CD14-positive monocyte (primary cell): ENCODE measurements around the gene CCDC107. TPM values are rescaled to one million over a fixed set of nuclear protein-coding genes. Genes with fewer than 3 reads are reported as not detected.
A peak's percentile ranks its signal among the peaks of the same experiment; 100 is the strongest.

Experiments used
- DNase-seq, 3 donors: peaks; one replicate each; pipeline ENCODE4 v3.0.0-alpha.2; 2011 to 2022
- H2AFZ ChIP-seq: 2 replicates; pipeline ENCODE4 v1.6.0; 2012; ENCODE audit warnings: mild to moderate bottlenecking, low read depth, low read length, inconsistent platforms; ENCODE audit not compliant: insufficient read depth, poor library complexity, severe bottlenecking
- H3K27ac ChIP-seq, 2 donors: 1 replicate in 1 of 2; 2 replicates in 1 of 2; pipeline ENCODE4 v1.5.1; 2012 to 2013; ENCODE audit warnings: low read length in 2 of 2, control low read depth in 1 of 2, inconsistent platforms in 1 of 2, low read depth in 1 of 2, mild to moderate bottlenecking in 1 of 2
- H3K27me3 ChIP-seq, 2 donors: one replicate each; pipeline versions ENCODE4 v1.6.0 to v1.6.1; 2011 to 2013; ENCODE audit warnings: low read length in 2 of 2; ENCODE audit not compliant: control insufficient read depth in 2 of 2, insufficient read depth in 2 of 2
- H3K36me3 ChIP-seq, 2 donors: replicated peaks in 1 of 2; 1 replicate in 1 of 2; 2 replicates in 1 of 2; pipeline versions ENCODE4 v1.5.1 to v1.6.1; 2012 to 2013; ENCODE audit warnings: low read length in 2 of 2, control low read depth in 1 of 2, inconsistent platforms in 1 of 2, mild to moderate bottlenecking in 1 of 2; ENCODE audit not compliant: insufficient read depth in 2 of 2, control insufficient read depth in 1 of 2
- H3K4me1 ChIP-seq, 2 donors: 1 replicate in 1 of 2; 2 replicates in 1 of 2; pipeline versions ENCODE4 v1.5.1 to v1.6.1; 2012 to 2013; ENCODE audit warnings: low read length in 2 of 2, control low read depth in 1 of 2, inconsistent platforms in 1 of 2, mild to moderate bottlenecking in 1 of 2, moderate library complexity in 1 of 2; ENCODE audit not compliant: insufficient read depth in 2 of 2, control insufficient read depth in 1 of 2
- H3K4me2 ChIP-seq: replicated peaks from 2 replicates; pipeline ENCODE3; 2012; ENCODE audit warnings: low read length, moderate library complexity, mild to moderate bottlenecking; ENCODE audit not compliant: poor library complexity, severe bottlenecking; ENCODE audit errors: extremely low read depth
- H3K4me3 ChIP-seq, 3 experiments: fragments of 200-600 bp in 1 of 3; sonication (generic) in 1 of 3; replicated peaks in 1 of 3; 1 replicate in 2 of 3; 2 replicates in 1 of 3; pipeline ENCODE4 v1.5.1; 2011 to 2013; ENCODE audit warnings: low read length in 3 of 3, mild to moderate bottlenecking in 3 of 3, control low read depth in 2 of 3, low read depth in 2 of 3, inconsistent platforms in 1 of 3, moderate library complexity in 1 of 3
- H3K79me2 ChIP-seq: 2 replicates; pipeline ENCODE4 v1.6.0; 2012; ENCODE audit warnings: mild to moderate bottlenecking, control low read depth, inconsistent platforms, low read length, moderate library complexity; ENCODE audit not compliant: insufficient read depth
- H3K9ac ChIP-seq: 2 replicates; pipeline ENCODE4 v1.6.0; 2017; ENCODE audit warnings: low read length, mild to moderate bottlenecking; ENCODE audit not compliant: insufficient read depth, poor library complexity, severe bottlenecking
- H3K9me3 ChIP-seq, 2 donors: replicated peaks in 1 of 2; 1 replicate in 1 of 2; 2 replicates in 1 of 2; pipeline versions ENCODE4 v1.5.1 to v1.6.1; 2012 to 2013; ENCODE audit warnings: low read length in 2 of 2, control low read depth in 1 of 2; ENCODE audit not compliant: control insufficient read depth in 1 of 2, insufficient read depth in 1 of 2
- H4K20me1 ChIP-seq: 2 replicates; pipeline ENCODE4 v1.6.0; 2012; ENCODE audit warnings: mild to moderate bottlenecking, low read length, control low read depth, moderate library complexity; ENCODE audit not compliant: insufficient read depth
- H3K27ac Mint-ChIP-seq, 7 donors: one replicate each; pipeline ENCODE4 v1.8.0; 2020; ENCODE audit warnings: mild to moderate bottlenecking in 7 of 7, mixed read lengths in 7 of 7, moderate library complexity in 6 of 7, inconsistent platforms in 2 of 7
- H3K27me3 Mint-ChIP-seq, 3 donors: one replicate each; pipeline ENCODE4 v1.8.0; 2021 to 2022; ENCODE audit warnings: low read depth in 3 of 3, mild to moderate bottlenecking in 3 of 3, mixed read lengths in 3 of 3, moderate library complexity in 3 of 3, inconsistent platforms in 1 of 3
- H3K36me3 Mint-ChIP-seq, 2 donors: one replicate each; pipeline ENCODE4 v1.8.0; 2020; ENCODE audit warnings: mixed read lengths in 2 of 2, inconsistent platforms in 1 of 2, mild to moderate bottlenecking in 1 of 2
- H3K4me1 Mint-ChIP-seq: one replicate; pipeline ENCODE4 v1.8.0; 2020; ENCODE audit warnings: mild to moderate bottlenecking, mixed read lengths
- H3K4me3 Mint-ChIP-seq, 2 donors: one replicate each; pipeline ENCODE4 v1.8.0; 2020; ENCODE audit warnings: mild to moderate bottlenecking in 2 of 2, mixed read lengths in 2 of 2, moderate library complexity in 1 of 2
- H3K9me3 Mint-ChIP-seq, 7 donors: one replicate each; pipeline ENCODE4 v1.8.0; 2020 to 2022; ENCODE audit warnings: mixed read lengths in 7 of 7, mild to moderate bottlenecking in 6 of 7, moderate library complexity in 6 of 7, inconsistent platforms in 2 of 7
- WGBS: methylation state at CpG from one replicate; pipeline ENCODE4 v1.1.5; 2013; ENCODE audit warnings: missing lambda C conversion rate; ENCODE audit not compliant: insufficient coverage; 5-methylcytosine and 5-hydroxymethylcytosine counted together
- intact Hi-C, 2 donors: fragments of 100-400 bp; cut with micrococcal nuclease; formaldehyde crosslinking; loops; one replicate each; pipeline versions ENCODE4 v1.15.0 to v1.15.1; 2023
- polyA plus RNA-seq, 3 donors: library from polyadenylated mRNA; depleted of rRNA in 1 of 3; unstranded in 2 of 3; stranded (reverse) in 1 of 3; fragments of 300-500 nt in 2 of 3; fragments of >200 nt in 1 of 3; fragmentation: Illumina TruSeq in 2 of 3; gene quantifications; 1 replicate in 2 of 3; 2 replicates in 1 of 3; pipeline ENCODE4 v1.2.3, GENCODE V29; 2012 to 2021
- TF ChIP-seq, protein P1 (sequence below): fragments of 200-600 bp; IDR thresholded peaks from one replicate; pipeline ENCODE4 v1.8.0; 2022; ENCODE audit warnings: antibody characterized with exemption, mild to moderate bottlenecking

Gene CCDC107
- polyA plus RNA-seq, 3 donors: 17.2 to 32.6 (median 23.2) TPM

DNA sequence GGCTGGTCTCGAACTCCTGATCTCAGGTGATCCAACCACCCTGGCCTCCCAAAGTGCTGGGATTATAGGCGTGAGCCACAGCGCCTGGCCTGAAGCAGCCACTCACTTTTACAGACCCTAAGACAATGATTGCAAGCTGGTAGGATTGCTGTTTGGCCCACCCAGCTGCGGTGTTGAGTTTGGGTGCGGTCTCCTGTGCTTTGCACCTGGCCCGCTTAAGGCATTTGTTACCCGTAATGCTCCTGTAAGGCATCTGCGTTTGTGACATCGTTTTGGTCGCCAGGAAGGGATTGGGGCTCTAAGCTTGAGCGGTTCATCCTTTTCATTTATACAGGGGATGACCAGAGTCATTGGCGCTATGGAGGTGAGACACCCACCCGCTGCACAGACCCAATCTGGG lies 17.1 kb downstream of the CCDC107 start:
- peak overlapping the region; percentile 83 for H2AFZ ChIP-seq
- Mint-ChIP-seq H3K4me3 (peak overlapping the region; percentile 69 to 87), H3K27me3 (peaks cover 24 to 39% (median 31%) of the 10 kb centered on the region in 3 donors), H3K36me3 (peaks cover 0 to 5% of the 10 kb centered on the region in 2 donors), H3K9me3 (peaks cover 0 to 5% (median 2%) of the 10 kb centered on the region in 7 donors), H3K4me1 (peaks cover 10% of the 10 kb centered on the region), H3K27ac (no peak overlapping the region)
- intact Hi-C loops: no loop called here
- no peak for DNase-seq
- 53% methylated on average over 10 of the region's 13 CpGs for WGBS
- no peak overlapping the region for H3K9ac ChIP-seq
- H3K4me3 ChIP-seq: peak overlapping the region in 1 of 3 experiments; percentile 71
- peaks cover 7 to 27% of the 10 kb centered on the region in 2 donors for H3K27me3 ChIP-seq
- H3K9me3 ChIP-seq: no peaks in the 10 kb centered on the region
- no peaks in the 10 kb centered on the region for H3K36me3 ChIP-seq
- no peaks in the 10 kb centered on the region for H3K79me2 ChIP-seq
- no peaks in the 10 kb centered on the region for H4K20me1 ChIP-seq
- no peak overlapping the region for H3K27ac ChIP-seq
- peak overlapping the region; percentile 77 for H3K4me2 ChIP-seq
- peaks cover 12 to 13% of the 10 kb centered on the region in 2 donors for H3K4me1 ChIP-seq
- TF ChIP-seq, protein P1, sequence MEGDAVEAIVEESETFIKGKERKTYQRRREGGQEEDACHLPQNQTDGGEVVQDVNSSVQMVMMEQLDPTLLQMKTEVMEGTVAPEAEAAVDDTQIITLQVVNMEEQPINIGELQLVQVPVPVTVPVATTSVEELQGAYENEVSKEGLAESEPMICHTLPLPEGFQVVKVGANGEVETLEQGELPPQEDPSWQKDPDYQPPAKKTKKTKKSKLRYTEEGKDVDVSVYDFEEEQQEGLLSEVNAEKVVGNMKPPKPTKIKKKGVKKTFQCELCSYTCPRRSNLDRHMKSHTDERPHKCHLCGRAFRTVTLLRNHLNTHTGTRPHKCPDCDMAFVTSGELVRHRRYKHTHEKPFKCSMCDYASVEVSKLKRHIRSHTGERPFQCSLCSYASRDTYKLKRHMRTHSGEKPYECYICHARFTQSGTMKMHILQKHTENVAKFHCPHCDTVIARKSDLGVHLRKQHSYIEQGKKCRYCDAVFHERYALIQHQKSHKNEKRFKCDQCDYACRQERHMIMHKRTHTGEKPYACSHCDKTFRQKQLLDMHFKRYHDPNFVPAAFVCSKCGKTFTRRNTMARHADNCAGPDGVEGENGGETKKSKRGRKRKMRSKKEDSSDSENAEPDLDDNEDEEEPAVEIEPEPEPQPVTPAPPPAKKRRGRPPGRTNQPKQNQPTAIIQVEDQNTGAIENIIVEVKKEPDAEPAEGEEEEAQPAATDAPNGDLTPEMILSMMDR: no peak

DNA sequence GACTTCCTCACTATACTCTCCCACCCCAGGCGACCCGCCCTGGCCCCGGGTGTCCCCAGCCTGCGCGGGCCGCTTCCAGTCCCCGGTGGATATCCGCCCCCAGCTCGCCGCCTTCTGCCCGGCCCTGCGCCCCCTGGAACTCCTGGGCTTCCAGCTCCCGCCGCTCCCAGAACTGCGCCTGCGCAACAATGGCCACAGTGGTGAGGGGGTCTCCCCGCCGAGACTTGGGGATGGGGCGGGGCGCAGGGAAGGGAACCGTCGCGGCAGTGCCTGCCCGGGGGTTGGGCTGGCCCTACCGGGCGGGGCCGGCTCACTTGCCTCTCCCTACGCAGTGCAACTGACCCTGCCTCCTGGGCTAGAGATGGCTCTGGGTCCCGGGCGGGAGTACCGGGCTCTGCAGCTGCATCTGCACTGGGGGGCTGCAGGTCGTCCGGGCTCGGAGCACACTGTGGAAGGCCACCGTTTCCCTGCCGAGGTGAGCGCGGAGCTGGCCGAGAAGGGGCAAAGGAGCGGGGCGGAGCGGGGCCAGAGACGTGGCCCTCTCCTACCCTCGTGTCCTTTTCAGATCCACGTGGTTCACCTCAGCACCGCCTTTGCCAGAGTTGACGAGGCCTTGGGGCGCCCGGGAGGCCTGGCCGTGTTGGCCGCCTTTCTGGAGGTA lies 17.8 kb downstream of the CCDC107 start:
- peak overlapping the region; percentile 41 for H3K9ac ChIP-seq
- H3K4me1 Mint-ChIP-seq: peaks cover 10% of the 10 kb centered on the region
- TF ChIP-seq, protein P1: no peak
- no peaks in the 10 kb centered on the region for H3K79me2 ChIP-seq
- H3K27me3 Mint-ChIP-seq: peaks cover 24 to 39% (median 31%) of the 10 kb centered on the region in 3 donors
- H3K9me3 ChIP-seq: no peaks in the 10 kb centered on the region
- WGBS: 10% methylated on average over 51 of the region's 51 CpGs
- no peak overlapping the region for H3K27ac ChIP-seq
- H3K4me2 ChIP-seq: peak overlapping the region; percentile 77
- peak in 1 of 3 donors; percentile 32 for DNase-seq
- no peaks in the 10 kb centered on the region for H3K36me3 ChIP-seq
- peaks cover 12 to 13% of the 10 kb centered on the region in 2 donors for H3K4me1 ChIP-seq
- H3K4me3 ChIP-seq: peak overlapping the region; percentile 28 to 71 (median 42)
- H3K27me3 ChIP-seq: peaks cover 7 to 27% of the 10 kb centered on the region in 2 donors
- peaks cover 0 to 5% (median 2%) of the 10 kb centered on the region in 7 donors for H3K9me3 Mint-ChIP-seq
- H4K20me1 ChIP-seq: no peaks in the 10 kb centered on the region
- H2AFZ ChIP-seq: peak overlapping the region; percentile 83
- H3K4me3 Mint-ChIP-seq: peak overlapping the region; percentile 69 to 87
- intact Hi-C loops: no loop called here
- H3K36me3 Mint-ChIP-seq: peaks cover 0 to 5% of the 10 kb centered on the region in 2 donors
- H3K27ac Mint-ChIP-seq: no peak overlapping the region
